PC-3 (cell line): ENCODE measurements around the gene METRN.

Experiments
- EZH2 ChIP-seq: fragments of 300-600 bp; sonication (generic); IDR thresholded peaks from one replicate; pipeline ENCODE4 v1.6.1; 2017; ENCODE audit warnings: antibody characterized with exemption, mild to moderate bottlenecking, low read length; ENCODE audit not compliant: unreplicated experiment
- EZH2phosphoT487 ChIP-seq: fragments of 300-600 bp; sonication (generic); IDR thresholded peaks from 2 replicates; pipeline ENCODE4 v1.6.1; 2018; ENCODE audit warnings: mild to moderate bottlenecking, antibody characterized with exemption, low read length, borderline replicate concordance
- TF ChIP-seq, protein P1 (sequence below): fragments of 300-600 bp; sonication (generic); conservative IDR thresholded peaks from 2 replicates; pipeline ENCODE4 v1.5.1; 2017; ENCODE audit warnings: antibody characterized with exemption, low read depth, mild to moderate bottlenecking, low read length

DNA sequence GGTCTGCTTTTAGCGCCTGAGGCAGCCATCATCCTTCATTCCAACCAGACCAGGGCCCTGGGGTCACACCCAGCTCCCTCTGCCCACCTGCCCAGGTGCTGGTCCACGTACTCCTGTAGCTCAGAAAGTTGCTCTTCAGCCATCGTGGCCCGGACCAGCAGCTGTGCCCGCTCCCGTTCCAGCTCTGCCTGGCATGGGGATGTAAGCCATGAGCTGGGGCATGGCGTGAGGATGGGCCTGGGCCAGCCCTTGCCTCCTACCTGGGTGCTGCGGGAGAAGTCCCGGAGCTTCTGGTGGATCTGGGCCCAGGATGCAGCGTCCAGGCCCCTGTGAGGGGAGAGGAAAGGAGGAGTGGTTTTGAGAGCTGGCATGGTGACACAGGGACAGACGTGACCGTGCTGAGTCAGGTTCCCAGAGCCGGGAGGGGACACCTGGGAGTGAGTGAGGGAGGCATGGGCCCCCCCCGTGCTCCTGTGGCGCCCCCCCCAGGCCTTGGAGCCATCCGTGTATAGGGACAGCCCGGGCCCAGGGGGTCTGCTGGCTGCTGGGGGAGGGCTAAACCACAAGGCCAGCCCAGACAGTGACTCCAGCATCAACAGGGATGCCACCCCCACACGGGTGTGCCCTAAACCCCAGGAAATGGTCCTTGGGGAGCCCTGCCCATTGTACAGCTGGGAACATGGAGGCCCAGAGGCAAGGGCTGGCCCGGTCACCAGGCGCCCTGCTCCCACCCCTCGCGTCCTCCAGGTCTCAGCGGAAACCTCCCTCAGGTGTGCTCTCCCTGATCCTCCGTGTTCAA, 8.1 kb downstream of the METRN start:
- TF ChIP-seq EZH2phosphoT487 (no peak), EZH2 (no peak)
- TF ChIP-seq, protein P1, sequence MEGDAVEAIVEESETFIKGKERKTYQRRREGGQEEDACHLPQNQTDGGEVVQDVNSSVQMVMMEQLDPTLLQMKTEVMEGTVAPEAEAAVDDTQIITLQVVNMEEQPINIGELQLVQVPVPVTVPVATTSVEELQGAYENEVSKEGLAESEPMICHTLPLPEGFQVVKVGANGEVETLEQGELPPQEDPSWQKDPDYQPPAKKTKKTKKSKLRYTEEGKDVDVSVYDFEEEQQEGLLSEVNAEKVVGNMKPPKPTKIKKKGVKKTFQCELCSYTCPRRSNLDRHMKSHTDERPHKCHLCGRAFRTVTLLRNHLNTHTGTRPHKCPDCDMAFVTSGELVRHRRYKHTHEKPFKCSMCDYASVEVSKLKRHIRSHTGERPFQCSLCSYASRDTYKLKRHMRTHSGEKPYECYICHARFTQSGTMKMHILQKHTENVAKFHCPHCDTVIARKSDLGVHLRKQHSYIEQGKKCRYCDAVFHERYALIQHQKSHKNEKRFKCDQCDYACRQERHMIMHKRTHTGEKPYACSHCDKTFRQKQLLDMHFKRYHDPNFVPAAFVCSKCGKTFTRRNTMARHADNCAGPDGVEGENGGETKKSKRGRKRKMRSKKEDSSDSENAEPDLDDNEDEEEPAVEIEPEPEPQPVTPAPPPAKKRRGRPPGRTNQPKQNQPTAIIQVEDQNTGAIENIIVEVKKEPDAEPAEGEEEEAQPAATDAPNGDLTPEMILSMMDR, result no peak
